ENCODE measurements around the gene ST13. TPM values are rescaled to one million over a fixed set of nuclear protein-coding genes. Genes with fewer than 3 reads are reported as not detected.
"Not testable (repeated sequence)": the region's sequence is repeated elsewhere in the genome, so short reads cannot be mapped to it uniquely, and the experiment has no call there.

The ST13 gene
- polyA plus RNA-seq, 2 donors, result 29.3 to 96.9 TPM

DNA sequence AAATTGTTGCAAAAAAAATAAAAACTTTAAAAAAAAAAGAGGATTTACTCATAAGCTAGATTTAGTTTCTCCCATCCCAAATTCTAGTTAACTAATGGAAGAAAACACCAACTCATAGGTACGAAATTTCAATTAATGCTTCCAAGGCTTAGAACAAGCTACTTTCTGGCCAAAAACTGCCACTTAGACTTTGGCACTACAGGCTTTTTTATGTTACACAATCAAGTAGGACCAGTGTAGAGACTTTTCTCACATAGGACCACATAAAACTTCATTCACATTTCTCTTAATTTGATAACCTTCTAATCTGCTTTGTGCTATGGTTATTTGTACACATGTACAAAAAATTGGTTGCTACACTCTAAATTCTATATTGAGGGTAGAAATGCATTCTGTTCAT is 3.1 kb downstream of the ST13 start:
- H3K4me1 ChIP-seq (ENCODE audit: control insufficient read depth in 2 of 2, insufficient read depth in 2 of 2, low read length in 1 of 2), result peaks cover 0 to 3% of the 10 kb centered on the region in 2 donors
- no peak overlapping the region for H3K27ac ChIP-seq (ENCODE audit: low read depth in 2 of 2, low read length in 1 of 2)
- 46 to 53% methylated on average over 1 of the region's 1 CpG for WGBS, 2 donors
- H3K36me3 ChIP-seq (ENCODE audit: control insufficient read depth in 2 of 2, insufficient read depth in 2 of 2, low read length in 1 of 2), result peaks cover 0 to 3% of the 10 kb centered on the region in 2 donors
- no peaks in the 10 kb centered on the region for H3K27me3 ChIP-seq (ENCODE audit: control insufficient read depth in 1 of 2, insufficient read depth in 2 of 2, low read length in 2 of 2)
- no peak overlapping the region for H3K4me3 ChIP-seq (ENCODE audit: low read depth in 1 of 2, low read length in 2 of 2)
- H3K9me3 ChIP-seq (ENCODE audit: control insufficient read depth in 2 of 2, insufficient read depth in 1 of 2, low read depth in 1 of 2, low read length in 1 of 2), result no peaks in the 10 kb centered on the region

DNA sequence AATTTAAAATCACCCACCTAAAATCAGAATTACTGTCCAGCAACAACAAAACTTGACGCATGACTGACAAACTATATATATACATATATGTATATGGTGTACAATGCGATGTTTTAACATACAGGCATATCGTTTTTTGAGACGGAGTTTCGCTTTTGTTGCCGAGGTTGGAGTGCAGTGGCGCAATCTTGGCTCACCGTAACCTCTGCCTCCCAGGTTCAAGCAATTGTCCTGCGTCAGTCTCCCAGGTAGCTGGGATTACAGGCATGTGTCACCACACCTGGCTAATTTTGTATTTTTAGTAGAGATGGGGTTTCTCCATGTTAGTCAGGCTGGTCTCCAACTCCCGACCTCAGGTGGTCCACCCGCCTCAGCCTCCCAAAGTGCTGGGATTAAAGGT is 10.6 kb downstream of the ST13 start:
- not testable (repeated sequence) for H3K36me3 ChIP-seq (ENCODE audit: control insufficient read depth in 2 of 2, insufficient read depth in 2 of 2, low read length in 1 of 2)

GRCh38 chr22:40844951-40845350 is 11.5 kb downstream of the ST13 start:
- Histone ChIP-seq H3K27me3 (ENCODE audit: control insufficient read depth in 1 of 2, insufficient read depth in 2 of 2, low read length in 2 of 2) (no peaks in the 10 kb centered on the region), H3K36me3 (ENCODE audit: control insufficient read depth in 2 of 2, insufficient read depth in 2 of 2, low read length in 1 of 2) (peaks cover 0 to 3% of the 10 kb centered on the region in 2 donors), H3K4me1 (ENCODE audit: control insufficient read depth in 2 of 2, insufficient read depth in 2 of 2, low read length in 1 of 2) (no peaks in the 10 kb centered on the region), H3K4me3 (ENCODE audit: low read depth in 1 of 2, low read length in 2 of 2) (no peak overlapping the region), H3K27ac (ENCODE audit: low read depth in 2 of 2, low read length in 1 of 2) (no peak overlapping the region), H3K9me3 (ENCODE audit: control insufficient read depth in 2 of 2, insufficient read depth in 1 of 2, low read depth in 1 of 2, low read length in 1 of 2) (no peaks in the 10 kb centered on the region)
- WGBS, 2 donors, result 92 to 95% methylated on average over 3 of the region's 3 CpGs

More for the DNA sequence above, 10.6 kb downstream of the ST13 start:
- H3K27ac ChIP-seq (ENCODE audit: low read depth in 2 of 2, low read length in 1 of 2); H3K9me3 ChIP-seq (ENCODE audit: control insufficient read depth in 2 of 2, insufficient read depth in 1 of 2, low read depth in 1 of 2, low read length in 1 of 2); H3K27me3 ChIP-seq (ENCODE audit: control insufficient read depth in 1 of 2, insufficient read depth in 2 of 2, low read length in 2 of 2); H3K4me1 ChIP-seq (ENCODE audit: control insufficient read depth in 2 of 2, insufficient read depth in 2 of 2, low read length in 1 of 2); H3K4me3 ChIP-seq (ENCODE audit: low read depth in 1 of 2, low read length in 2 of 2): not testable (repeated sequence)
- WGBS, 2 donors, result 89 to 92% methylated on average over 11 of the region's 11 CpGs

GRCh38 chr22:40838486-40838885 is 18.0 kb downstream of the ST13 start:
- Histone ChIP-seq H3K27me3 (ENCODE audit: control insufficient read depth in 1 of 2, insufficient read depth in 2 of 2, low read length in 2 of 2) (no peaks in the 10 kb centered on the region), H3K9me3 (ENCODE audit: control insufficient read depth in 2 of 2, insufficient read depth in 1 of 2, low read depth in 1 of 2, low read length in 1 of 2) (no peaks in the 10 kb centered on the region), H3K27ac (ENCODE audit: low read depth in 2 of 2, low read length in 1 of 2) (no peak overlapping the region), H3K36me3 (ENCODE audit: control insufficient read depth in 2 of 2, insufficient read depth in 2 of 2, low read length in 1 of 2) (peaks cover 3 to 10% of the 10 kb centered on the region in 2 donors), H3K4me1 (ENCODE audit: control insufficient read depth in 2 of 2, insufficient read depth in 2 of 2, low read length in 1 of 2) (no peaks in the 10 kb centered on the region), H3K4me3 (ENCODE audit: low read depth in 1 of 2, low read length in 2 of 2) (no peak overlapping the region)
- 78 to 81% methylated on average over 3 of the region's 3 CpGs for WGBS, 2 donors

- no peak overlapping the region for H3K4me3 ChIP-seq (ENCODE audit: low read depth in 1 of 2, low read length in 2 of 2)
- H3K36me3 ChIP-seq (ENCODE audit: control insufficient read depth in 2 of 2, insufficient read depth in 2 of 2, low read length in 1 of 2), result peaks cover 3 to 10% of the 10 kb centered on the region in 2 donors
- no peaks in the 10 kb centered on the region for H3K4me1 ChIP-seq (ENCODE audit: control insufficient read depth in 2 of 2, insufficient read depth in 2 of 2, low read length in 1 of 2)
- 95 to 96% methylated on average over 3 of the region's 3 CpGs for WGBS, 2 donors
- H3K27me3 ChIP-seq (ENCODE audit: control insufficient read depth in 1 of 2, insufficient read depth in 2 of 2, low read length in 2 of 2), result no peaks in the 10 kb centered on the region
- H3K27ac ChIP-seq (ENCODE audit: low read depth in 2 of 2, low read length in 1 of 2), result no peak overlapping the region
- H3K9me3 ChIP-seq (ENCODE audit: control insufficient read depth in 2 of 2, insufficient read depth in 1 of 2, low read depth in 1 of 2, low read length in 1 of 2), result no peaks in the 10 kb centered on the region
These were observed 21.8 kb downstream of the ST13 start for GRCh38 chr22:40834619-40835018.

DNA sequence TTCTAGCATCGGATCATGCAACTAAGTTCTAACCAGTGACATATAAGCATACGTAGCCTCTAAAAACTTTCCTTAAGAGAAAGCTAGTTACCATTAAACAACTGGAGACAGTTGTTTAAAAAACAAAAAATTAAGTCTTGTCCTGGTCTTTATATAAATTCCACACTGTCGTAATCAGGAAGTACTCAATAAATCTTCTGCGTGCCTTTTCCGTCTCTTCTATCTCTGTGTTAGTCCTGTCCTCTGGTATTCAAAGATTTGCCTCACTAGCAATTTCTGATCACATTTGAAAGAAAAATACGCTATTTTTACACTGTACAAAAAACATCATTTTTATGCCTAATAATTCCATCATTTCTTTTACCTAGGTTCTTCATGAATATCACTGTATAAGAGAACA is 27.3 kb downstream of the ST13 start:
- Histone ChIP-seq H3K27me3 (ENCODE audit: control insufficient read depth in 1 of 2, insufficient read depth in 2 of 2, low read length in 2 of 2) (no peaks in the 10 kb centered on the region), H3K9me3 (ENCODE audit: control insufficient read depth in 2 of 2, insufficient read depth in 1 of 2, low read depth in 1 of 2, low read length in 1 of 2) (no peaks in the 10 kb centered on the region), H3K27ac (ENCODE audit: low read depth in 2 of 2, low read length in 1 of 2) (no peak overlapping the region), H3K4me3 (ENCODE audit: low read depth in 1 of 2, low read length in 2 of 2) (no peak overlapping the region), H3K36me3 (ENCODE audit: control insufficient read depth in 2 of 2, insufficient read depth in 2 of 2, low read length in 1 of 2) (peaks cover 0 to 3% of the 10 kb centered on the region in 2 donors), H3K4me1 (ENCODE audit: control insufficient read depth in 2 of 2, insufficient read depth in 2 of 2, low read length in 1 of 2) (no peaks in the 10 kb centered on the region)
- 90 to 91% methylated on average over 6 of the region's 6 CpGs for WGBS, 2 donors

DNA sequence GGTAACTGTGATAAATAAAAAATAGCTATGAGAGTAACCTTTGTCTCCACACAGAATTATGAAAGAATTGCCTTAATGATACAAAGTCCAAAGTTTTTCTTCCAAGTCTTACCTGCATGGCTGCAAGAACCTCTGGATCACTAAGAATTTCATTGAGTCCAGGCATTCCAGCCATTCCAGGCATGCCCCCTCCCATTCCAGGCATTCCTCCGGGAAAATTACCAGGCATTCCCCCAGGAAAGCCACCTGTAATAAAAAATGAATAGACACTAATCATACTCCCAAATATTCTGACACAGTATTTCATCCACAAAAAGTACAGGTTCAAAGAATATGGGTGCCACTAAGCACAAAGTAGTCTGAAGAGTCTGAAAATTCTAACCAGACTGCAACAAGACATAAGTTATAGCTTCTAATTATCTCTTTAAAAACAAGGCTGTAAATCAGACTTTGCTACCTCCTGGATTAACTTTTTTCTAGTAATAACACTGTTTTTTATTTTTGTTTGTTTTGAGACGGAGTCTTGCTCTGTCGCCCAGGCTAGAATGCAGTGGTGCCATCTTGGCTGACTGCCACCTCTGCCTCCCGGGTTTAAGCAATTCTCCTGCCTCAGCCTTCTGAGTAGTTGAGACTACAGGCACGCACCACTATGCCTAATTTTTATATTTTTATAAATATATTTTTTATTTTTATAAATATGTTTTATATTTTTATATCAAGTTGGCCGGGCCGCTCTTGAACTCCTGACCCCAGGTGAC is 29.3 kb downstream of the ST13 start:
- Histone ChIP-seq H3K27me3 (ENCODE audit: control insufficient read depth in 1 of 2, insufficient read depth in 2 of 2, low read length in 2 of 2) (no peaks in the 10 kb centered on the region), H3K4me1 (ENCODE audit: control insufficient read depth in 2 of 2, insufficient read depth in 2 of 2, low read length in 1 of 2) (no peaks in the 10 kb centered on the region), H3K9me3 (ENCODE audit: control insufficient read depth in 2 of 2, insufficient read depth in 1 of 2, low read depth in 1 of 2, low read length in 1 of 2) (no peaks in the 10 kb centered on the region), H3K27ac (ENCODE audit: low read depth in 2 of 2, low read length in 1 of 2) (no peak overlapping the region), H3K36me3 (ENCODE audit: control insufficient read depth in 2 of 2, insufficient read depth in 2 of 2, low read length in 1 of 2) (no peaks in the 10 kb centered on the region), H3K4me3 (ENCODE audit: low read depth in 1 of 2, low read length in 2 of 2) (no peak overlapping the region)
- WGBS, 2 donors, result 83 to 86% methylated on average over 7 of the region's 7 CpGs

GRCh38 chr22:40826292-40826691 is 30.1 kb downstream of the ST13 start:
- not testable (repeated sequence) for H3K4me3 ChIP-seq (ENCODE audit: low read depth in 1 of 2, low read length in 2 of 2); H3K4me1 ChIP-seq (ENCODE audit: control insufficient read depth in 2 of 2, insufficient read depth in 2 of 2, low read length in 1 of 2); H3K36me3 ChIP-seq (ENCODE audit: control insufficient read depth in 2 of 2, insufficient read depth in 2 of 2, low read length in 1 of 2); H3K27me3 ChIP-seq (ENCODE audit: control insufficient read depth in 1 of 2, insufficient read depth in 2 of 2, low read length in 2 of 2); H3K27ac ChIP-seq (ENCODE audit: low read depth in 2 of 2, low read length in 1 of 2); H3K9me3 ChIP-seq (ENCODE audit: control insufficient read depth in 2 of 2, insufficient read depth in 1 of 2, low read depth in 1 of 2, low read length in 1 of 2)
- 94 to 99% methylated on average over 2 of the region's 2 CpGs for WGBS, 2 donors

DNA sequence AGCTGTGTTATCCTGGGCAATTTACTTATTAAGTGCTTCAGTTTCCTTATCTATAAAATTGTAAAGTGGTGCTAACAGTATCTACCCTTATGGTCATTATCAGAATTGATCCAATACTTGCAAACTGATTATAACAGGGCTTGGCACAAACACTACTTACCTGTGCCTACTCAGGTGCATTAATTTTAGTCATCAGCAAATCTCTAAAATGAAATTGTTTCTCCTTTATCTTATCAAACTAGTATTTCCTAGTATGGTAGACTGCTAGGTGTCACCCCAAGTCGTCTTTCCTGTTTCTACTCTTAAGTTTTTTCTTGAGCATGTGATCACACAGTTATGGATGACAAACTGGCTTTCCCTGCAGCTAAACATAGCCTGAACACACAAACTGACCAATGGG is 33.0 kb downstream of the ST13 start:
- Histone ChIP-seq H3K27ac (ENCODE audit: low read depth in 2 of 2, low read length in 1 of 2) (no peak overlapping the region), H3K9me3 (ENCODE audit: control insufficient read depth in 2 of 2, insufficient read depth in 1 of 2, low read depth in 1 of 2, low read length in 1 of 2) (no peaks in the 10 kb centered on the region), H3K27me3 (ENCODE audit: control insufficient read depth in 1 of 2, insufficient read depth in 2 of 2, low read length in 2 of 2) (no peaks in the 10 kb centered on the region), H3K4me3 (ENCODE audit: low read depth in 1 of 2, low read length in 2 of 2) (no peak overlapping the region), H3K36me3 (ENCODE audit: control insufficient read depth in 2 of 2, insufficient read depth in 2 of 2, low read length in 1 of 2) (no peaks in the 10 kb centered on the region), H3K4me1 (ENCODE audit: control insufficient read depth in 2 of 2, insufficient read depth in 2 of 2, low read length in 1 of 2) (no peaks in the 10 kb centered on the region)
- WGBS, 2 donors, result 68 to 72% methylated on average over 1 of the region's 1 CpG

GRCh38 chr22:40819599-40820140 is 36.8 kb downstream of the ST13 start:
- Histone ChIP-seq H3K4me1 (ENCODE audit: control insufficient read depth in 2 of 2, insufficient read depth in 2 of 2, low read length in 1 of 2) (no peaks in the 10 kb centered on the region), H3K36me3 (ENCODE audit: control insufficient read depth in 2 of 2, insufficient read depth in 2 of 2, low read length in 1 of 2) (no peaks in the 10 kb centered on the region), H3K27ac (ENCODE audit: low read depth in 2 of 2, low read length in 1 of 2) (peak overlapping the region; percentile 58 to 69), H3K4me3 (ENCODE audit: low read depth in 1 of 2, low read length in 2 of 2) (peak overlapping the region; percentile 34 to 98), H3K9me3 (ENCODE audit: control insufficient read depth in 2 of 2, insufficient read depth in 1 of 2, low read depth in 1 of 2, low read length in 1 of 2) (no peaks in the 10 kb centered on the region), H3K27me3 (ENCODE audit: control insufficient read depth in 1 of 2, insufficient read depth in 2 of 2, low read length in 2 of 2) (no peaks in the 10 kb centered on the region)
- 6 to 7% methylated on average over 4 of the region's 4 CpGs for WGBS, 2 donors
